ENCODE data around the gene SLC37A2.

SLC37A2 gene

DNA sequence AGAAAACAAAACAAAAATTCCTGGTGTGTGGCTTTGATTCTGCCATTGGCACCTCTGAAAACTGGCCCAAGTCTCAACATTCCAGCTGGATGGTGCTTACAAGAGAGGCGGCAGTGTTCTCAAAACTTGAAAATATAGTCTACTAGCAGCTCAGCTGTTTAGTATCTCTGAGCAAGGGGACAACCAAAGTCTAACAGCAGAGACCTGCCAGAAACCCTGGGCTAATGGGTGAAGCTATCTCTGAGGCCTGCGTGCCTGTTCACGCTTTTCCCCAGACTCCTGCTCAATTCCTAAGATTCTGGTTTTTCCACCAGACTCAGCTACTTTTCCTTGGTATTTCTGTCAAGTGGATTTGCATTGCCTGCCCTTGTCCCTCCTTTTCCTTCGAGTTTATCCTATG, 30.4 kb downstream of the SLC37A2 start:
- TF ChIP-seq, protein P1, sequence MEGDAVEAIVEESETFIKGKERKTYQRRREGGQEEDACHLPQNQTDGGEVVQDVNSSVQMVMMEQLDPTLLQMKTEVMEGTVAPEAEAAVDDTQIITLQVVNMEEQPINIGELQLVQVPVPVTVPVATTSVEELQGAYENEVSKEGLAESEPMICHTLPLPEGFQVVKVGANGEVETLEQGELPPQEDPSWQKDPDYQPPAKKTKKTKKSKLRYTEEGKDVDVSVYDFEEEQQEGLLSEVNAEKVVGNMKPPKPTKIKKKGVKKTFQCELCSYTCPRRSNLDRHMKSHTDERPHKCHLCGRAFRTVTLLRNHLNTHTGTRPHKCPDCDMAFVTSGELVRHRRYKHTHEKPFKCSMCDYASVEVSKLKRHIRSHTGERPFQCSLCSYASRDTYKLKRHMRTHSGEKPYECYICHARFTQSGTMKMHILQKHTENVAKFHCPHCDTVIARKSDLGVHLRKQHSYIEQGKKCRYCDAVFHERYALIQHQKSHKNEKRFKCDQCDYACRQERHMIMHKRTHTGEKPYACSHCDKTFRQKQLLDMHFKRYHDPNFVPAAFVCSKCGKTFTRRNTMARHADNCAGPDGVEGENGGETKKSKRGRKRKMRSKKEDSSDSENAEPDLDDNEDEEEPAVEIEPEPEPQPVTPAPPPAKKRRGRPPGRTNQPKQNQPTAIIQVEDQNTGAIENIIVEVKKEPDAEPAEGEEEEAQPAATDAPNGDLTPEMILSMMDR (IDR thresholded peaks at IDR 0.05; ENCODE audit: borderline replicate concordance, insufficient read depth, low read depth, low read length) = no peak
- no peak overlapping the region for H3K4me3 ChIP-seq (ENCODE audit: low read depth, low read length)

- no peak overlapping the region for H3K4me3 ChIP-seq (ENCODE audit: low read depth, low read length)
- TF ChIP-seq, protein P1 (IDR thresholded peaks at IDR 0.05; ENCODE audit: borderline replicate concordance, insufficient read depth, low read depth, low read length) = no peak
Measured at GRCh38 chr11:125094731-125095130, 31.6 kb downstream of the SLC37A2 start.

- TF ChIP-seq, protein P1 (IDR thresholded peaks at IDR 0.05; ENCODE audit: borderline replicate concordance, insufficient read depth, low read depth, low read length) = no peak
- H3K4me3 ChIP-seq (ENCODE audit: low read depth, low read length) = no peak overlapping the region
Measured at GRCh38 chr11:125100136-125100535, 37.0 kb downstream of the SLC37A2 start.

- TF ChIP-seq, protein P1 (IDR thresholded peaks at IDR 0.05; ENCODE audit: borderline replicate concordance, insufficient read depth, low read depth, low read length) = no peak
- no peak overlapping the region for H3K4me3 ChIP-seq (ENCODE audit: low read depth, low read length)
Measured at GRCh38 chr11:125101596-125101995, 38.5 kb downstream of the SLC37A2 start.

DNA sequence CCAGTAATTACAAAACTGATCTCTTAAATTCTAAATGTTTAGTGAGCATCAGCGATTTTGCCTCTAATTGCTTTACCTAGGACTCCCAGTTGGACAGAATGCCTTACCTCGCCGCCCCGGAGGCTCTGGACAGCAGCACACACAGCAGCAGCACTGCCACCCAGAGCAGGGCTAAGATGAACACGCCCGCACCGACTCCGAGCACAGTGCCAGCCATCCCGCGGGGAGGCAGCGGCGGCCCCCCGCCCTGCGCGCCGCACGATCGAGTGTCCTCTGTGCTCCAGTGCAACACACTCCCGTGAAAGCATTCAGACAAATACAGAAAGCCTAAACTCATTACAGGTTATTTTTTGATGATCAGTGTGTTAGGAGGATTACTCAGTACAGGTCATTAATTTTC, 38.9 kb downstream of the SLC37A2 start:
- TF ChIP-seq, protein P1 (IDR thresholded peaks at IDR 0.05; ENCODE audit: borderline replicate concordance, insufficient read depth, low read depth, low read length) = no peak
- H3K4me3 ChIP-seq (ENCODE audit: low read depth, low read length) = no peak overlapping the region

DNA sequence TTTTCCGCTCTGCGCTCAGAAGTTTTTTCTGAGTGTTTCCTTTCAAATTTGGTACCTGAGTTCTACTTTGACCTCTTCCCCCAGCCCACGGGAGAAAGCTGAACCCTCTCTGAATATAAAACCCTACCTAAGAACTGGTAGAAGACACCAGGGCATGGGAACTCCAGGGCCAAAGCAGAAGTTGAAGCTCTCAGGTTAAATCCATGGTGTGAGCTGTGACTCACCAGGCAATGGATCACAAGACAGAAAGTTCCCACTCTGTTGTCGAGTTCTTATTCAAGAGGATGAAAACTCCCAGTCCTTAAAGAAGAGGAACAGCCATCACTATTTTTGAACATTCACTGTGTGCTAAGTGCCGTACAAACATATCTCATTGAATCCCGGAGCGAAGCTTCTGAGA, 39.4 kb downstream of the SLC37A2 start:
- TF ChIP-seq, protein P1 (IDR thresholded peaks at IDR 0.05; ENCODE audit: borderline replicate concordance, insufficient read depth, low read depth, low read length) = no peak
- no peak overlapping the region for H3K4me3 ChIP-seq (ENCODE audit: low read depth, low read length)

DNA sequence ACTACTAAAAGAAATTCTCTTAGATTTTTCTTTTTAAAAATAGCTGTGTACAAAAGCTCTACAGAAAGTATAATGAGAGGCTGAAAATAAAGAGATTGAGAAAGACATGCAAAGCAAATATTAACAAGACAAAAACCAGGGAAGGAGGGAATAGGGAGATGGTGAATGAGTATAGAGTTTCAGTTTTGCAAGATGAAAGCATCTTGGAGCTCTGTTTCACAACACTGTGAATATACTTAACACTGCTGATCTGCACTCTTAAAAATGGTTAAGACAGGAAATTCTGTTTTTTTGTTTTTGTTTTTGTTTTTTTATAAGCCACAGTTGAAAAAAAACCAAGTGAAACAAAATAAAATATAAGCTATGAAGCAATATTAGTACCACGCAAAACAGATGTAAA, 42.8 kb downstream of the SLC37A2 start:
- TF ChIP-seq, protein P1 (IDR thresholded peaks at IDR 0.05; ENCODE audit: borderline replicate concordance, insufficient read depth, low read depth, low read length) = no peak
- H3K4me3 ChIP-seq (ENCODE audit: low read depth, low read length) = no peak overlapping the region

Measured in GM12875 (cell line).